ENCODE results near the gene SAP30.

GRCh38 chr4:173346074-173346473 is 24.7 kb upstream of the SAP30 start:
- TF ChIP-seq NFE2L1 (tag; IDR thresholded peaks at IDR 0.05; ENCODE audit: borderline replicate concordance, low read depth) (no peak), CTCF (IDR thresholded peaks at IDR 0.05 in 2 of 3, conservative IDR thresholded peaks at IDR 0.05 in 1 of 3; ENCODE audit: insufficient read depth in 2 of 3, low read depth in 1 of 3, low read length in 3 of 3) (no peak), CHD4 (IDR thresholded peaks at IDR 0.05; ENCODE audit: insufficient read depth, insufficient replicate concordance, low read depth, low read length, poor library complexity, severe bottlenecking) (no peak), MXI1 (IDR thresholded peaks at IDR 0.05; ENCODE audit: low read depth, low read length) (no peak), STAG1 (CRISPR knock-in tag; IDR thresholded peaks at IDR 0.05; ENCODE audit: borderline replicate concordance) (no peak), SRF (CRISPR knock-in tag; IDR thresholded peaks at IDR 0.05) (no peak), ZNF280A (IDR thresholded peaks at IDR 0.05; ENCODE audit: low read depth, partially characterized antibody) (no peak), POLR2A (conservative IDR thresholded peaks at IDR 0.05) (no peak), CHD2 (IDR thresholded peaks at IDR 0.05; ENCODE audit: low read depth, low read length) (no peak)
- TF ChIP-seq, protein P1, sequence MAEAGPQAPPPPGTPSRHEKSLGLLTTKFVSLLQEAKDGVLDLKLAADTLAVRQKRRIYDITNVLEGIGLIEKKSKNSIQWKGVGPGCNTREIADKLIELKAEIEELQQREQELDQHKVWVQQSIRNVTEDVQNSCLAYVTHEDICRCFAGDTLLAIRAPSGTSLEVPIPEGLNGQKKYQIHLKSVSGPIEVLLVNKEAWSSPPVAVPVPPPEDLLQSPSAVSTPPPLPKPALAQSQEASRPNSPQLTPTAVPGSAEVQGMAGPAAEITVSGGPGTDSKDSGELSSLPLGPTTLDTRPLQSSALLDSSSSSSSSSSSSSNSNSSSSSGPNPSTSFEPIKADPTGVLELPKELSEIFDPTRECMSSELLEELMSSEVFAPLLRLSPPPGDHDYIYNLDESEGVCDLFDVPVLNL (CRISPR knock-in tag; IDR thresholded peaks at IDR 0.05; ENCODE audit: low read depth): no peak
- TF ChIP-seq, protein P2, sequence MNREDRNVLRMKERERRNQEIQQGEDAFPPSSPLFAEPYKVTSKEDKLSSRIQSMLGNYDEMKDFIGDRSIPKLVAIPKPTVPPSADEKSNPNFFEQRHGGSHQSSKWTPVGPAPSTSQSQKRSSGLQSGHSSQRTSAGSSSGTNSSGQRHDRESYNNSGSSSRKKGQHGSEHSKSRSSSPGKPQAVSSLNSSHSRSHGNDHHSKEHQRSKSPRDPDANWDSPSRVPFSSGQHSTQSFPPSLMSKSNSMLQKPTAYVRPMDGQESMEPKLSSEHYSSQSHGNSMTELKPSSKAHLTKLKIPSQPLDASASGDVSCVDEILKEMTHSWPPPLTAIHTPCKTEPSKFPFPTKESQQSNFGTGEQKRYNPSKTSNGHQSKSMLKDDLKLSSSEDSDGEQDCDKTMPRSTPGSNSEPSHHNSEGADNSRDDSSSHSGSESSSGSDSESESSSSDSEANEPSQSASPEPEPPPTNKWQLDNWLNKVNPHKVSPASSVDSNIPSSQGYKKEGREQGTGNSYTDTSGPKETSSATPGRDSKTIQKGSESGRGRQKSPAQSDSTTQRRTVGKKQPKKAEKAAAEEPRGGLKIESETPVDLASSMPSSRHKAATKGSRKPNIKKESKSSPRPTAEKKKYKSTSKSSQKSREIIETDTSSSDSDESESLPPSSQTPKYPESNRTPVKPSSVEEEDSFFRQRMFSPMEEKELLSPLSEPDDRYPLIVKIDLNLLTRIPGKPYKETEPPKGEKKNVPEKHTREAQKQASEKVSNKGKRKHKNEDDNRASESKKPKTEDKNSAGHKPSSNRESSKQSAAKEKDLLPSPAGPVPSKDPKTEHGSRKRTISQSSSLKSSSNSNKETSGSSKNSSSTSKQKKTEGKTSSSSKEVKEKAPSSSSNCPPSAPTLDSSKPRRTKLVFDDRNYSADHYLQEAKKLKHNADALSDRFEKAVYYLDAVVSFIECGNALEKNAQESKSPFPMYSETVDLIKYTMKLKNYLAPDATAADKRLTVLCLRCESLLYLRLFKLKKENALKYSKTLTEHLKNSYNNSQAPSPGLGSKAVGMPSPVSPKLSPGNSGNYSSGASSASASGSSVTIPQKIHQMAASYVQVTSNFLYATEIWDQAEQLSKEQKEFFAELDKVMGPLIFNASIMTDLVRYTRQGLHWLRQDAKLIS (CRISPR knock-in tag; IDR thresholded peaks at IDR 0.05): no peak
